Fibroblast of skin of scalp (primary cell): Measurements from ENCODE around the gene NMNAT2. TPM values are rescaled to one million over a fixed set of nuclear protein-coding genes. Genes with fewer than 3 reads are reported as not detected.
"Not testable (repeated sequence)": the region's sequence is repeated elsewhere in the genome, so short reads cannot be mapped to it uniquely, and the experiment has no call there.

Experiments
- DNase-seq: peaks from one replicate; pipeline ENCODE4 v3.0.0-alpha.2; 2013
- polyA plus RNA-seq, 2 experiments: library from polyadenylated mRNA; unstranded; fragments of 120-200 nt; gene quantifications; one replicate each; pipeline ENCODE4 v1.2.1, GENCODE V29; 2013; ENCODE audit not compliant: insufficient read length in 2 of 2

Gene NMNAT2
- polyA plus RNA-seq (2013, experiment 1 of 2; ENCODE audit: insufficient read length) = 0.76 TPM
- 1.6 TPM for polyA plus RNA-seq (2013, experiment 2 of 2; ENCODE audit: insufficient read length)

GRCh38 chr1:183417772-183418491 is at the start of gene NMNAT2:
Gene NMNAT2, minus strand, starts transcription at chr1:183418380. Its CDS starts 113 bp downstream, at chr1:183418267.
- DNase-seq = no peak

GRCh38 chr1:183467687-183468086 is 49.5 kb upstream of the NMNAT2 start:
- DNase-seq = no peak

- DNase-seq = no peak
These were observed 48.6 kb upstream of the NMNAT2 start for GRCh38 chr1:183466781-183467180.

GRCh38 chr1:183463566-183463965 is 45.4 kb upstream of the NMNAT2 start:
- DNase-seq = no peak

GRCh38 chr1:183461350-183461749 is 43.2 kb upstream of the NMNAT2 start:
- DNase-seq = peak; percentile 15

- no peak for DNase-seq
These were observed 42.4 kb upstream of the NMNAT2 start for GRCh38 chr1:183460596-183460995.

- no peak for DNase-seq
These were observed 39.3 kb upstream of the NMNAT2 start for GRCh38 chr1:183457449-183457848.

- no peak for DNase-seq
These were observed 38.6 kb upstream of the NMNAT2 start for GRCh38 chr1:183456826-183457225.

- DNase-seq = peak; percentile 12
These were observed 36.2 kb upstream of the NMNAT2 start for GRCh38 chr1:183454377-183454776.

GRCh38 chr1:183450093-183450492 is 31.9 kb upstream of the NMNAT2 start:
- DNase-seq = no peak

GRCh38 chr1:183449223-183449770 is 31.1 kb upstream of the NMNAT2 start:
- DNase-seq = no peak

GRCh38 chr1:183444243-183444642 is 26.1 kb upstream of the NMNAT2 start:
- DNase-seq = peak; percentile 15

GRCh38 chr1:183443466-183443865 is 25.3 kb upstream of the NMNAT2 start:
- DNase-seq = no peak

- no peak for DNase-seq
These were observed 24.8 kb upstream of the NMNAT2 start for GRCh38 chr1:183443011-183443410.

GRCh38 chr1:183438060-183438459 is 19.9 kb upstream of the NMNAT2 start:
- DNase-seq = no peak

GRCh38 chr1:183435497-183435896 is 17.3 kb upstream of the NMNAT2 start:
- DNase-seq = no peak

- DNase-seq = no peak
These were observed 15.5 kb upstream of the NMNAT2 start for GRCh38 chr1:183433703-183434102.

- DNase-seq = no peak
These were observed 14.3 kb upstream of the NMNAT2 start for GRCh38 chr1:183432548-183432875.

GRCh38 chr1:183431840-183432547 is 13.8 kb upstream of the NMNAT2 start:
- no peak for DNase-seq

- not testable (repeated sequence) for DNase-seq
These were observed 9.4 kb upstream of the NMNAT2 start for GRCh38 chr1:183427591-183427990.

GRCh38 chr1:183424691-183425090 is 6.5 kb upstream of the NMNAT2 start:
- DNase-seq = no peak

- DNase-seq = no peak
These were observed 5.4 kb upstream of the NMNAT2 start for GRCh38 chr1:183423541-183423940.

- DNase-seq = no peak
These were observed 1.2 kb upstream of the NMNAT2 start for GRCh38 chr1:183419399-183419798.

GRCh38 chr1:183418696-183419095 is 516 bp upstream of the NMNAT2 start:
- DNase-seq = no peak
